MM.1S (cell line): ENCODE results near the gene DYRK3.
"Not testable (repeated sequence)": the region's sequence is repeated elsewhere in the genome, so short reads cannot be mapped to it uniquely, and the experiment has no call there.

Experiments
- DNase-seq: peaks from one replicate; pipeline ENCODE4 v3.0.0-alpha.2; 2015
- H2AFZ ChIP-seq: fragments of 300-600 bp; sonication (generic); 2 replicates; pipeline ENCODE4 v1.6.0; 2016; ENCODE audit warnings: antibody characterized with exemption, low read length
- H3F3A ChIP-seq: fragments of 300-600 bp; sonication (generic); 2 replicates; pipeline ENCODE4 v1.6.1; 2016; ENCODE audit warnings: mild to moderate bottlenecking, antibody characterized with exemption, low read length, moderate library complexity, mixed read lengths; ENCODE audit not compliant: insufficient read depth
- H3K27ac ChIP-seq: fragments of 300-600 bp; sonication (generic); 2 replicates; pipeline ENCODE4 v1.5.1; 2016; ENCODE audit warnings: mild to moderate bottlenecking, low read length
- H3K27me3 ChIP-seq: fragments of 300-600 bp; sonication (generic); replicated peaks from 2 replicates; pipeline ENCODE4 v1.6.0; 2016; ENCODE audit warnings: low read length; ENCODE audit not compliant: insufficient read depth
- H3K36me3 ChIP-seq: fragments of 300-600 bp; sonication (generic); replicated peaks from 2 replicates; pipeline ENCODE4 v1.6.1; 2016; ENCODE audit warnings: mild to moderate bottlenecking, low read length, mixed read lengths; ENCODE audit not compliant: insufficient read depth
- H3K4me1 ChIP-seq: fragments of 300-600 bp; sonication (generic); 2 replicates; pipeline ENCODE4 v1.6.1; 2016; ENCODE audit warnings: low read length, mixed read lengths
- H3K4me2 ChIP-seq: fragments of 300-600 bp; sonication (generic); 2 replicates; pipeline ENCODE4 v1.6.0; 2016; ENCODE audit warnings: low read depth, low read length
- H3K4me3 ChIP-seq: fragments of 300-600 bp; sonication (generic); 2 replicates; pipeline ENCODE4 v1.5.1; 2016; ENCODE audit warnings: low read length, mixed read lengths
- H3K79me2 ChIP-seq: fragments of 300-600 bp; sonication (generic); 2 replicates; pipeline ENCODE4 v1.6.1; 2016; ENCODE audit warnings: mixed run types, low read length, mixed read lengths
- H3K9ac ChIP-seq: fragments of 300-600 bp; sonication (generic); 2 replicates; pipeline ENCODE4 v1.6.1; 2016; ENCODE audit warnings: low read length, mixed read lengths
- H3K9me2 ChIP-seq: fragments of 300-600 bp; sonication (generic); replicated peaks from 2 replicates; pipeline ENCODE4 v1.6.1; 2016; ENCODE audit warnings: mild to moderate bottlenecking, low read length, mixed read lengths; ENCODE audit not compliant: insufficient read depth
- H3K9me3 ChIP-seq: fragments of 300-600 bp; sonication (generic); replicated peaks from 2 replicates; pipeline ENCODE4 v1.6.1; 2016; ENCODE audit warnings: mild to moderate bottlenecking, low read length, mixed read lengths; ENCODE audit not compliant: insufficient read depth
- H4K20me1 ChIP-seq: fragments of 300-600 bp; sonication (generic); 2 replicates; pipeline ENCODE4 v1.6.1; 2016; ENCODE audit warnings: mild to moderate bottlenecking, low read length, moderate library complexity, mixed read lengths; ENCODE audit not compliant: insufficient read depth
- CTCF ChIP-seq: fragments of 300-600 bp; sonication (generic); IDR thresholded peaks from 2 replicates; pipeline ENCODE4 v1.5.1; 2016; ENCODE audit warnings: antibody characterized with exemption, low read length, mixed read lengths
- EZH2 ChIP-seq: fragments of 300-600 bp; sonication (generic); optimal IDR thresholded peaks from 2 replicates; pipeline ENCODE3; 2017; ENCODE audit warnings: low read depth, mild to moderate bottlenecking, antibody characterized with exemption, low read length, mixed read lengths
- EZH2phosphoT487 ChIP-seq: fragments of 300-600 bp; sonication (generic); IDR thresholded peaks from 2 replicates; pipeline ENCODE4 v1.6.1; 2018; ENCODE audit warnings: antibody characterized with exemption, low read length

Gene DYRK3

GRCh38 chr1:206609229-206609991, 25.9 kb upstream of the DYRK3 start:
- Histone ChIP-seq H3F3A (0 out of 2 replicates have a peak, but pooled peaks cover 6% of the 10 kb centered on the region), H3K27me3 (no peaks in the 10 kb centered on the region), H3K9ac (no peak overlapping the region), H3K27ac (no peak overlapping the region), H3K4me3 (no peak overlapping the region), H3K9me2 (no peaks in the 10 kb centered on the region), H2AFZ (no peak overlapping the region), H3K36me3 (no peaks in the 10 kb centered on the region), H3K4me1 (peaks cover 8% of the 10 kb centered on the region), H3K79me2 (peaks cover 16% of the 10 kb centered on the region), H4K20me1 (no peaks in the 10 kb centered on the region), H3K4me2 (no peak overlapping the region), H3K9me3 (no peaks in the 10 kb centered on the region)
- TF ChIP-seq CTCF (no peak), EZH2phosphoT487 (no peak), EZH2 (no peak)
- DNase-seq = no peak

GRCh38 chr1:206612129-206612876, 23.0 kb upstream of the DYRK3 start, which contains the start of gene EIF2D:
TSS of gene EIF2D (minus strand) at chr1:206612465. CDS start at chr1:206612342, 123 bp downstream.
- Histone ChIP-seq H3K79me2 (peaks cover 16% of the 10 kb centered on the region), H4K20me1 (no peaks in the 10 kb centered on the region), H3K9me2 (no peaks in the 10 kb centered on the region), H3K4me1 (peaks cover 8% of the 10 kb centered on the region), H3F3A (0 out of 2 replicates have a peak, but pooled peaks cover 6% of the 10 kb centered on the region), H3K9ac (peak within 1 kb of the TSS; percentile 79), H3K36me3 (no peaks in the 10 kb centered on the region), H3K27ac (peak within 1 kb of the TSS; percentile 27; the same call in 1 of the 2 replicates), H3K27me3 (no peaks in the 10 kb centered on the region), H2AFZ (peak within 1 kb of the TSS; percentile 96), H3K9me3 (no peaks in the 10 kb centered on the region), H3K4me2 (peak within 1 kb of the TSS; percentile 88), H3K4me3 (peak within 1 kb of the TSS; percentile 77)
- TF ChIP-seq EZH2phosphoT487 = no peak
- peak; percentile 99 for TF ChIP-seq CTCF
- no peak for TF ChIP-seq EZH2
- DNase-seq = peak; percentile 97

- not testable (repeated sequence) for H3K4me3 ChIP-seq, H3K27me3 ChIP-seq, H3K9me2 ChIP-seq, H3K36me3 ChIP-seq, H3F3A ChIP-seq, DNase-seq, H4K20me1 ChIP-seq, H3K9ac ChIP-seq, H3K4me2 ChIP-seq, H2AFZ ChIP-seq, H3K79me2 ChIP-seq, H3K9me3 ChIP-seq, H3K27ac ChIP-seq
- H3K4me1 ChIP-seq = peaks cover 14% of the 10 kb centered on the region; the same call in 1 of the 2 replicates
Measured at GRCh38 chr1:206626396-206626795, 8.9 kb upstream of the DYRK3 start.
